Measurements from ENCODE around the gene TRPM1.

DNA sequence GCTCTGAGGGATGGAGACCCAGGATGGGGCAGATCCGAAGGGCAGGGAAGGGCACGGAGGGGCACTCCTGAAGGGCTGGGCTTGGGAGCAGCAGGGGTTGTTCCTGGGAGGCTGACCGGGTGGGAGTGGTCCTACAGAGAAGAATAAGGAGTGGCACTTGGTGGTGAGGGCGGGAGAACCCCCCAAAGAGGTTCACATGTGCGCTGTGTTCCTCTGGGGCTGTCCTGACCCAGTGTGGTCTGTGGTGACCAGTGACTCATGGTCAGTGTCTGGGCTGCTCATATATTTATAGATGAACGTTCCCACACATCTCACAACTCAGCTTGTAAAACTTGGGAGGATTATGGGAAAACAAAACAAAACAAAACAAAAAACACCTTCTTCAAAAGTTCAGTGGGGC lies 10.0 kb downstream of the TRPM1 start:
- TF ChIP-seq POLR2A (IDR thresholded peaks at IDR 0.05; ENCODE audit: low read length) = no peak
- no peak for TF ChIP-seq GATA1 (IDR thresholded peaks at IDR 0.05; ENCODE audit: low read depth, low read length)

All from erythroblast (primary cell).